Stimulated activated CD4-positive, alpha-beta T cell treated with anti-CD3 and anti-CD28 coated beads, Interleukin-4, amount 100 ng/mL, for 48 hours (primary cell): ENCODE data around the gene OR8H1.

Source experiments
- DNase-seq, 2 donors: peaks; one replicate each; pipeline ENCODE4 v3.0.0-alpha.2; 2020; ENCODE audit warnings: low read depth in 2 of 2

Gene OR8H1

GRCh38 chr11:56292154-56292553 is at the start of gene OR8H1:
Gene OR8H1, minus strand, starts transcription at chr11:56292254. Its CDS starts 1,192 bp downstream, at chr11:56291062.
- no peak for DNase-seq

- no peak for DNase-seq
These were observed 48.2 kb upstream of the OR8H1 start for GRCh38 chr11:56340289-56340688.

GRCh38 chr11:56333156-56333555 is 41.1 kb upstream of the OR8H1 start:
- no peak for DNase-seq

- DNase-seq: no peak
These were observed 39.9 kb upstream of the OR8H1 start for GRCh38 chr11:56331861-56332491.

GRCh38 chr11:56314844-56315243 is 22.8 kb upstream of the OR8H1 start, which contains the start of gene OR8K3:
Gene OR8K3, plus strand, starts transcription at chr11:56315144. Its CDS starts 3,163 bp downstream, at chr11:56318307.
- DNase-seq: no peak

- DNase-seq: no peak
These were observed 15.8 kb upstream of the OR8H1 start for GRCh38 chr11:56307836-56308235.

GRCh38 chr11:56296898-56297297 is 4.8 kb upstream of the OR8H1 start:
- no peak for DNase-seq

GRCh38 chr11:56273854-56274253 is 18.2 kb downstream of the OR8H1 start, which contains the start of gene OR5T1:
Gene OR5T1, plus strand, starts transcription at chr11:56274154. Its CDS starts 1,485 bp downstream, at chr11:56275639.
- DNase-seq: no peak

GRCh38 chr11:56271092-56271491 is 21.0 kb downstream of the OR8H1 start:
- DNase-seq: no peak

- no peak for DNase-seq
These were observed 40.1 kb downstream of the OR8H1 start, which contains the start of gene OR5T3 for GRCh38 chr11:56251954-56252353. Gene OR5T3, plus strand, starts transcription at chr11:56252254. Its CDS starts 0 bp downstream, at chr11:56252254.
